H4 (cell line): ENCODE measurements around the gene GSK3A. TPM values are rescaled to one million over a fixed set of nuclear protein-coding genes. Genes with fewer than 3 reads are reported as not detected.

Source experiments
- DNase-seq: peaks from one replicate; pipeline ENCODE4 v3.0.0-alpha.2; 2015; ENCODE audit warnings: low spot score
- total RNA-seq: library from RNA; depleted of rRNA; stranded (reverse); fragments of >200 nt; shearing (Covaris generic); gene quantifications from 2 replicates; pipeline ENCODE4 v1.2.3, GENCODE V29; 2014

The GSK3A gene
- total RNA-seq, 1 experiment from 2014 or later, result 29.8 TPM

- no peak for DNase-seq
Measured at GRCh38 chr19:42228641-42229040, 13.8 kb downstream of the GSK3A start.

GRCh38 chr19:42226886-42227285 is 15.5 kb downstream of the GSK3A start:
- no peak for DNase-seq

DNA sequence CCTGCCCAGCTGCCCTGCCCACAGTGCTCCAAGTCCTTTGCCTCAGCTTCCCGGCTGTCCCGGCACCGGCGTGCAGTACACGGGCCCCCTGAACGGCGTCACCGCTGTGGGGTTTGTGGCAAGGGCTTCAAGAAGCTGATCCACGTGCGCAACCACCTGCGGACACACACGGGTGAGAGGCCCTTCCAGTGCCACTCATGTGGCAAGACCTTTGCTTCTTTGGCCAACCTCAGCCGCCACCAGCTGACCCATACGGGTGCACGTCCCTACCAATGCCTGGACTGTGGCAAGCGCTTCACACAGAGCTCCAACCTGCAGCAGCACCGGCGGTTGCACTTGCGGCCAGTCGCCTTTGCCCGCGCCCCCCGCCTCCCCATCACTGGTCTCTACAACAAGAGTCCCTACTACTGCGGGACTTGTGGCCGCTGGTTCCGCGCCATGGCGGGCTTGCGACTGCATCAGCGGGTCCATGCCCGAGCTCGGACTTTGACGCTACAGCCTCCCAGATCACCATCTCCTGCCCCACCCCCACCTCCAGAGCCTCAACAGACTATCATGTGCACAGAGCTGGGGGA is 16.6 kb downstream of the GSK3A start:
- DNase-seq, result no peak

DNA sequence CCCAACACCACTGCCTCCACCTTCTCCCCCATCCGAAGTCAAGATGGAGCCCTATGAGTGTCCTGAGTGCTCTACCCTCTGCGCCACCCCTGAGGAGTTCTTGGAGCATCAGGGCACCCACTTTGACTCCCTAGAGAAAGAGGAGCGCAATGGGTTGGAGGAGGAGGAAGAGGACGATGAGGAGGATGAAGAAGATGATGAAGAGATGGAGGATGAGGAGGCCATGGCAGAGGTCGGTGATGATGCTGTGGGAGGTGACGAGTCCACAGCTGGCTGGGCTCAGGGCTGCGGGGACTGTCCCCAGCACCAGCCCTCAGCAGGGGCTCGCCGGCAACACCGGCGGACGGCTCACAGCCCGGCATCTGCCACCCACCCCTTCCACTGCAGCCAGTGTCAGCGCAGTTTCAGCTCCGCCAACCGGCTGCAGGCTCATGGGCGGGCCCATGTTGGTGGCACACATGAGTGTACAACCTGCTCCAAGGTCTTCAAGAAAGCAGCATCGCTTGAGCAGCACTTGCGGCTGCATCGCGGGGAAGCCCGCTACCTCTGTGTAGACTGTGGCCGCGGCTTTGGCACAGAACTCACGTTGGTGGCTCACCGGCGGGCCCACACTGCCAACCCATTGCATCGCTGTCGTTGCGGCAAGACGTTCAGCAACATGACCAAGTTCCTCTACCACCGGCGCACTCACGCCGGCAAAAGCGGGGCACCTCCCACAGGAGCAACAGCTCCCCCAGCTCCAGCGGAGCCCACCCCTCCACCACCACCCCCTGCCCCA is 17.3 kb downstream of the GSK3A start:
- DNase-seq, result no peak

GRCh38 chr19:42220751-42221097 is 21.7 kb downstream of the GSK3A start:
- no peak for DNase-seq

GRCh38 chr19:42219812-42220750 is 22.3 kb downstream of the GSK3A start, which contains the start of gene ZNF526:
Gene ZNF526, plus strand, starts transcription at chr19:42220312. Its CDS starts 4,092 bp downstream, at chr19:42224404.
- peak; percentile 96 for DNase-seq

GRCh38 chr19:42217520-42218437 is 24.6 kb downstream of the GSK3A start, which contains the start of gene DEDD2:
Gene DEDD2, minus strand, starts transcription at chr19:42217677. Its CDS starts 670 bp downstream, at chr19:42217007.
- peak; percentile 96 for DNase-seq

DNA sequence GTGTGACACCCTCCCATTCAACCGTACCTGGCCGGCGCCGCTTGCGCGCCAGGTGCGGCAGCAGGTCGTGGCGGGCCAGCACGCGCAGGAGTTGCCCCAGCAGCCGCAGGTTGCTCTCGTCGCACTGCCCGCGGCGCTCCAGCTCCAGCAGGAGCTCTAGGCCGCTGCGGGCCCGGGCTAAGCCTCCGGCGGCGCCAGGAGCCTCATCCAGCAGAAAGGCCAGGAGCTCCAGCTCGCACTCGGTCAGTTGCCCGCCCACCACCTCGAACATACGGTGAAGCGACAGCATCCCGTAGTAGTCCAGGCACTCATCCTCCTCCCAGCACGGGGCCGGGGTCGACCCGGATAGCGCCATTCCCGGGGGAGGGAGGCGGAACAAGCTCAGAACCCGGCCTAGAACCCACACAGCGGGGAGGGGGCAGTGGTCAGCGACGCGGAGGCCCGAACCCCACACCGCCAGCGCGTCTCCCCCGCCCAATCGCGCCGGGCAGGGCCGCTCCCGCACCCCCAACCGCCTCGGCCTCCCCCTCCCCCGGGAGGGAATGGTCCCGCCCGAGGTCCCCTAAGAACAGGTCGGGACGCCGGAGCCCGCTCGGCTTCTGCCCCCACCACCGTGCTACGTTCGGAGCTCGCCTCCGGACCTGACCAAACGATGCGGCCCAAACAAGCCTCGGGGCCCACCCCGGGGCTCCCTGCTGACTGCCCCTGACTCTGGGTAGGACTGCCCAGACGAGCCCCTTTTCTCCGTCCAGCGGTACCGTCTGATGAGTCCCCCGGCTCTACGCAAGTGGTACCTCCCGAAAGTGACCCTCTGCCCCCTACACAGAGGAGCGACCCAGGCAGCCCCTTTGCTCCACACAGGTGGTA is 25.5 kb downstream of the GSK3A start:
- DNase-seq, result no peak

GRCh38 chr19:42214810-42215485 is 27.5 kb downstream of the GSK3A start:
- no peak for DNase-seq

GRCh38 chr19:42212886-42213285 is 29.5 kb downstream of the GSK3A start:
- no peak for DNase-seq

DNA sequence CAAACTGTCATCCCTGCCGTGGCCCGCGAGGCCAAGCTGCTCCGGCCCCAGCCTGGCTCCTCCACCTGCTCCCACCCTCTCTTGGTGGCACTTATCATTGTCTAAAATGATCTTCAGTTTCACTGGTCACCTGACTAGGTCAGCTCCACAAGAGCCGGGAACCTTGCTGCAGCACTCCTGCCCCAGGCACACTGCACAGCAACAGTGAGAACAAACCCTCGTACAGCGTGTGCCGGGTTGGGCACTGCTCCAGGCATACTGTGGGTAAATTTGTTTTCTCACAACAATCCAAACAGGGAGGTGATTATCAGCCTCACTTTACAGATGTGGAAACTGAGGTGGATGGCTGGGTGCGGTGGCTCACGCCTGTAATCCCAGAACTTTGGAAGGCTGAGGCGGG is 33.8 kb downstream of the GSK3A start:
- DNase-seq, result no peak

DNA sequence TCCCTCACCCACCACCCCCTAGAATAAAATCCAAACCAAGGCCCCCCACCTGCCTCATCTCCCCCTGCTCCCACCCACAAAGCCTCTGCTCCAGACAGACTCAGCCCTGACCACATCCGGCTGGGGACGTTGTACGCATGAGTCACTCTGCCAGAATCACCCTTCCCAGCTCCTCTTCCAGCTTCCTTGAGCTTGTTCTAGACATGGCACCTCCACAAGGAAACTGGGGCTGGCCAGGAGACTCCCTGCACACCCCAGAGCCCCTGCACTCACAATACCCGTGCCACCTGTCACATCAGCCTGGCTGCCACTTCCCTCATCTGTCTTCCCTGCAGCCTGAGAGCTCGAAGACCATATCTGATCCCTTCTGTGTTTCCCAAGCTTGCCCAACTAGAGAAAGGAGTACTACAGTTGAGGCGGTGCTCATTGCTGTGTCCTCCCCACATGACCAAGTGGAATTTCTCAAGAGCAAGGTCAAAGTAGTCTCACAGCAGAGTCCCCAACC is 34.6 kb downstream of the GSK3A start:
- DNase-seq, result peak; percentile 87

DNA sequence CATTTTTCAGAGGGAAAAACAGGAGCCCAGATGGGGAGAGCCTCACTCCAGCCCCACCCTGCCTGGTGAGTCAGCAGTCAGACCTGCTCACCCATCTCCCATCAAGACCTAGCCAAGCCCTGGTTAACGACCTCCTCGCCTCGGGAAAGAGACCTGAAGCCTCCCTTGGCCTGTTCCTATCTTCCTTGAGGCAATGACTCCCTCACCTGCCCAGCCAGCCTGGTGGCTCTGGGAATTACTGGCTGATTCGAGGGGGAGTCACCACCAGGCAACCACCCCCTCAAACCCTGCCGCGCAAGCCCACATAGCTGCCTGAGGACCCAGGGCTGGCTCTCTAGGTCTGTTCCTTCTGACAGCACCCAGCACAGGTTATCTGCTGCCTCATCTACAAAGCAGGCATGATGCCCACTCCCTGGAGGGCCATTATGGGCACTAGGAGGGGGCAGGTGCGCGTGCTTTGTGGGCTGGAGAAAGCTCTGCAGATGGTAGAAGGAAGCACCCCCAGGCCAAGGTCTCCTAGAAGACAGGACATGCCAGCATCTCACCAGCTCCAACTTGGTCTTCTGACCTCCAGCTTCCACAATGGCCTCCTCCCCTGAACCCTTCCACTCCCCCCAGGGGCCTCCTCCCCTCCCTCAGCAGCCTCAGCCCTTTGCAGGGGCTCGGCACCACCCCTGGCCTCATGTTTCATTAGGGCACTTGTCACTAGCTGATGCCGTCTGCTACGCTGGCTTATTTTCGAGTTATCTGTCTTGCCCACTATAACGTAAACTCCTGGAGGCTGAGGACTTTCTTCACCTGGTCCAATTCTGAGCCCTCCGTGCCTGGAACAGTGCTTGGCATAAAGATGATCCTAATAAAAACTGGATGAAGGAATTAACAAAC is 35.3 kb downstream of the GSK3A start:
- DNase-seq, result peak; percentile 37

- no peak for DNase-seq
Measured at GRCh38 chr19:42204664-42205063, 37.7 kb downstream of the GSK3A start.

DNA sequence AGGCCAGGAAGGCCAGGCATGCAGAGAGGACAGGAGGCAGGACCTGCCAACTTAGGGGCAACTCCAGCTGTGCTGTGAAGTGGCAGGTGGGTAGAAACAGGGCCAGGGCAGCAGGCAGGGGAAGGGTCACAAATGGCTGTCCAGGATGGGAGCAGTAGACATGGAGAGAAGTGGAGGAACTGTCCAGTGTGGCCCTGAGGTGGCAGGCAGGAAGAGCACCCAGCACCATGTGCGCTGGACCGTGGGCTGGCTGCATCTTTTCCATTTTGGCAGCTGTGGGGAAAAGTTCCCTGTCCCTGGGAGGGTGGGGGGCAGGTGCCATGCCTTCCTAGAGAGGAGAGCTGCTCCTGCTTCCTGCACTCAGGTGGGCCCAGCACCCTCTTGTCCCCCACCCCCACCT is 38.7 kb downstream of the GSK3A start:
- no peak for DNase-seq

GRCh38 chr19:42202290-42202880 is 40.0 kb downstream of the GSK3A start:
- DNase-seq, result no peak

DNA sequence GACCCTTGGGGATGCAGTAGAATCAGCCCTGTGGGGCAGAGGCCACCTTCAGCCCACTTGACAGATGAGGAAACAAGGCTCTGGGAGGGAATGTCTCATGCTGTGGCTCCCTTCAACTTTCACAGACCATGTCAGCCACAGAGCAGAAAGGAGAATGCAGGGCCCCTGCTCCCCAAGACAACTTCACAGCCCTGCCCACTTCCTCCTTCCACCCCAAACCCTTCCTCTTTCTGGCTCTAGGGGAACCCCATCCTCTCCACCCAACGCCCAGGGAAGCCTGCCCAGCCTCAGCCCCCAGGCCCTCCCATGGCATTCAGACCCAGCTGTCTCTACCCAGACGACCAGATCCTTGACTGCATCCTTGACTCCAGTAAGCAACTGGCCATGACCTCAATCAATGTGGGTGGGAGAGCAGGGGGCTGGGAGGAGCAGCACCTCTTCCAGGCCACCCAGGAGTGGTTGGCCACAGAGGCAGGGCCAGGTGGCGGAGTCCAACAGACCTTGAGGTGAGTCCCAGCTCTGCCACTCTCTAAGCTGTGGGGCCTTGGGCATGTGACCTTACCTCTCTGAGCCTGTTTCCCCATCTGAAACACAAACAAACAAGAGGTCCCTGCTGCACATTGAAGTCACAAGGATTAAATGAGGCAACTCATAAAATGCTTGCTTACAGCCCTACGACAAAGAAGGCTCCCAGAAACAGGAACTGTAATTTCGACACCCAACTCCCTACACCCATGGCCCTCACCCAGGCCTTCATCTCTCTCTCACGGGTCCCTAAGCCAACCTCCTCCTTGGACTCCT is 40.7 kb downstream of the GSK3A start:
- DNase-seq, result no peak
